ENCODE measurements around the gene PGLYRP2. TPM values are rescaled to one million over a fixed set of nuclear protein-coding genes. Genes with fewer than 3 reads are reported as not detected.

The PGLYRP2 gene
- total and polyA plus RNA-seq, 5 experiments from 2014 or later: 0.37 to 0.72 (median 0.69) TPM

Small RNA genes lying within 50 kb of the gene (microRNA-seq; reads per million reads assigned to microRNA genes)
- gene MIR1470 (ENCODE audit: borderline microRNAs expressed): not detected

Other genes starting within 250 kb of the PGLYRP2 start
- under 1 TPM in 1 of 2 experiments, not detected in 1; 0.65 TPM for gene EPHX3, start 247.1 kb downstream of the PGLYRP2 start, total RNA-seq
- gene EPHX3, start 247.1 kb downstream of the PGLYRP2 start, polyA plus RNA-seq: not detected
- 100 to 1,000 TPM; 172 to 180 TPM for gene BRD4, start 147.0 kb downstream of the PGLYRP2 start, total RNA-seq
- 10 to 100 TPM; 10.6 to 37.2 (median 11.5) TPM for gene BRD4, start 147.0 kb downstream of the PGLYRP2 start, polyA plus RNA-seq
- 10 to 100 TPM; 74.2 to 86.9 TPM for gene AKAP8, start 99.7 kb downstream of the PGLYRP2 start, total RNA-seq
- gene AKAP8, start 99.7 kb downstream of the PGLYRP2 start, polyA plus RNA-seq: 10 to 100 TPM; 12.8 to 16.7 (median 14.2) TPM
- gene AKAP8L, start 60.5 kb downstream of the PGLYRP2 start, total RNA-seq: 100 to 1,000 TPM; 231 to 232 TPM
- gene AKAP8L, start 60.5 kb downstream of the PGLYRP2 start, polyA plus RNA-seq: 10 to 100 TPM; 38.7 to 80.7 (median 40.6) TPM
- 10 to 100 TPM; 30.3 to 32.6 TPM for gene WIZ, start 29.5 kb downstream of the PGLYRP2 start, total RNA-seq
- 1 to 10 TPM in 1 of 3 donors, under 1 TPM in 2; 0.57 to 2.0 (median 0.75) TPM for gene WIZ, start 29.5 kb downstream of the PGLYRP2 start, polyA plus RNA-seq
- gene RASAL3, start 15.0 kb downstream of the PGLYRP2 start, total RNA-seq: 100 to 1,000 TPM; 218 TPM
- gene RASAL3, start 15.0 kb downstream of the PGLYRP2 start, polyA plus RNA-seq: 100 to 1,000 TPM in 1 of 3 donors, 10 to 100 TPM in 2; 50.5 to 159 (median 98.9) TPM
- gene CYP4F22, start 29.0 kb upstream of the PGLYRP2 start, total RNA-seq: under 1 TPM; 0.36 to 0.68 TPM
- 1 to 10 TPM in 2 of 3 donors, under 1 TPM in 1; 0.67 to 1.7 (median 1.4) TPM for gene CYP4F22, start 29.0 kb upstream of the PGLYRP2 start, polyA plus RNA-seq
- not detected for gene CYP4F8, start 135.7 kb upstream of the PGLYRP2 start, total RNA-seq
- not detected for gene CYP4F8, start 135.7 kb upstream of the PGLYRP2 start, polyA plus RNA-seq
- not detected for gene CYP4F3, start 161.4 kb upstream of the PGLYRP2 start, total RNA-seq
- not detected for gene CYP4F3, start 161.4 kb upstream of the PGLYRP2 start, polyA plus RNA-seq
- 1 to 10 TPM; 1.8 to 1.9 TPM for gene CYP4F12, start 193.6 kb upstream of the PGLYRP2 start, total RNA-seq
- not detected for gene CYP4F12, start 193.6 kb upstream of the PGLYRP2 start, polyA plus RNA-seq
- gene OR10H2, start 248.5 kb upstream of the PGLYRP2 start, total RNA-seq: not detected
- not detected for gene OR10H2, start 248.5 kb upstream of the PGLYRP2 start, polyA plus RNA-seq

All from naive thymus-derived CD8-positive, alpha-beta T cell (primary cell).